T-helper 17 cell (primary cell): ENCODE data around the gene POU2AF3. TPM values are rescaled to one million over a fixed set of nuclear protein-coding genes. Genes with fewer than 3 reads are reported as not detected.
"Not testable (repeated sequence)": the region's sequence is repeated elsewhere in the genome, so short reads cannot be mapped to it uniquely, and the experiment has no call there.

Experiments used
- ATAC-seq: fragments of 150-1000 bp; cut with Tn5 transposase; 2 replicates; pipeline ENCODE4 v1.10.0; 2021; ENCODE audit warnings: mild to moderate bottlenecking, moderate library complexity
- DNase-seq, 3 donors: peaks; one replicate each; pipeline versions ENCODE4 v3.0.0 to v3.0.0-alpha.2; 2020 to 2021
- H3K9me3 ChIP-seq: one replicate; pipeline ENCODE4 v1.7.0; 2013; ENCODE audit warnings: low read length, mild to moderate bottlenecking; ENCODE audit not compliant: control insufficient read depth, poor library complexity, severe bottlenecking
- H3K27ac Mint-ChIP-seq: one replicate; pipeline ENCODE4 v1.8.0; 2022; ENCODE audit warnings: mild to moderate bottlenecking, moderate library complexity, mixed read lengths
- H3K27me3 Mint-ChIP-seq: one replicate; pipeline ENCODE4 v1.8.0; 2022; ENCODE audit warnings: mixed read lengths
- H3K36me3 Mint-ChIP-seq: one replicate; pipeline ENCODE4 v1.8.0; 2022; ENCODE audit warnings: low read depth, mixed read lengths
- H3K4me1 Mint-ChIP-seq: one replicate; pipeline ENCODE4 v1.8.0; 2022; ENCODE audit warnings: mild to moderate bottlenecking, mixed read lengths
- H3K4me3 Mint-ChIP-seq: one replicate; pipeline ENCODE4 v1.8.0; 2022; ENCODE audit warnings: mild to moderate bottlenecking, moderate library complexity, mixed read lengths
- total RNA-seq, 4 donors: library from RNA in 2 of 4; stranded (reverse) in 2 of 4; gene quantifications; one replicate each; pipeline ENCODE4 v1.2.3 and lab custom pipeline; 2022 to 2026

Gene POU2AF3
- total RNA-seq, 2 donors from 2014 or later = not detected

DNA sequence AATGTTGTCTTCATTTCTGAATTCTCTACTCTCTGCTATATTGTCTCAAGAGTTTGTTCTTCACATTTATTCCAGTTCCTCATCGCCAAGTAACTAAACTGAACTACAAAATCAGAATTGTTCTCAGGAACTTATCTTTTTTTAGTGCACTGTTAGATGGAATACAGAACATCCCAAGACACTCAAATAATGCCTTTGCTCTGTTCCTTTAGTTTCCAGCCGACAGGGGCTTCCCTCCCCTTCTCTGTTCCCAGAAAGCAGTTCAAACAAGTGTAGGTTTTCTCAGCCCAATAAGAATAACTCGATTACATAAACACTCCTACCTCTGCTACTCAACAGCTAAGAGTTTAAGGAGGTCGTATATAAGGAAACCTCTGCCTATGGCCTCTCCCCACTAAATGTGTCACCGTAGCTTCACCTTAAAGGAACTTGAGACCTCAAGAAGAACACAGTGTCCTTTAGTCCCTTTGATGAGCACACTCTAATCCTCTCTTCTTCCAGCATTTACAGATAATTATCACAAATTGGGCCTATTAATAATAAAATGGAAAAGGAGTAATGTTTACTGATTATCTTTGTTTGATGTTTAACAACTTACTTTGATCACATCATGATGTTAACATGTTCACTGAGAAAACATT, 6.9 kb downstream of the POU2AF3 start:
- no peak overlapping the region for H3K4me3 Mint-ChIP-seq
- peaks cover 66% of the 10 kb centered on the region for H3K27me3 Mint-ChIP-seq
- no peaks in the 10 kb centered on the region for H3K9me3 ChIP-seq
- H3K4me1 Mint-ChIP-seq = no peaks in the 10 kb centered on the region
- DNase-seq (no peak), ATAC-seq (no peak)
- H3K36me3 Mint-ChIP-seq = no peaks in the 10 kb centered on the region
- H3K27ac Mint-ChIP-seq = no peak overlapping the region

DNA sequence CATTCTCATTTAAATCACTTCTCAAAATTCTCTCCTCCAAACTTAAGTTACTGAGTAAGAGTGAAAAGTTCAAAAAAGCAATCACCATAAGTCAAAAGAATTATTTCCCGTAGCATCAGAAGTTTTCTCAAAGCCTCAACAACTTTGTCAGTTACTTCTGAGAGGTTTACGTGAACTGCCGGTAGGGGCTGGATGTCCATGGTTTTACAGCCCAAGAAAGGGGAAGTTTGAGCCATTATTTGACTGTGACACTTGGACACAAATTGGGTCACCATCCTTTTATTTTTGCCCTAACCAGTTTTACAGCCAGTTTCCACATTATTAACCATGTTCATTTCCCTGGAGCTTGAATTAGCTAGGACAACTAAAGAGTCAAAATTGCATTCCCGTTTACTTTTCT, 7.5 kb downstream of the POU2AF3 start:
- Mint-ChIP-seq H3K27ac (no peak overlapping the region), H3K27me3 (peaks cover 66% of the 10 kb centered on the region), H3K36me3 (no peaks in the 10 kb centered on the region), H3K4me1 (no peaks in the 10 kb centered on the region), H3K4me3 (no peak overlapping the region)
- H3K9me3 ChIP-seq = no peaks in the 10 kb centered on the region
- DNase-seq (no peak), ATAC-seq (no peak)

DNA sequence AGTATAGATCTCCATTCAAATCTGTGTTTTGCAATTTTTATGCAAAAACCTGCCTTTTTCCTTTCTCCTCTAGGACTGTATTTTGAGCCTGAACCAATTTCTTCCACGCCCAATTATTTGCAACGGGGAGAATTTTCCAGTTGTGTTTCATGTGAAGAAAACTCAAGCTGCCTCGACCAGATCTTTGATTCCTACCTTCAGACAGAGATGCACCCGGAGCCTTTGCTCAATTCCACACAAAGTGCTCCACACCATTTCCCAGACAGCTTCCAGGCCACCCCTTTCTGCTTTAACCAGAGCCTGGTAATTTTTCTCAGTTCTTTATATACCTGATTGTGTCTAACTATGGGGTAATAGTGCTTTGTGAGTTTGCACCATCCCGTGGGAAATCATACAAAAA, 8.0 kb downstream of the POU2AF3 start:
- Mint-ChIP-seq H3K27ac (no peak overlapping the region), H3K4me3 (no peak overlapping the region), H3K27me3 (peaks cover 66% of the 10 kb centered on the region), H3K36me3 (no peaks in the 10 kb centered on the region), H3K4me1 (no peaks in the 10 kb centered on the region)
- ATAC-seq (no peak), DNase-seq (no peak)
- no peaks in the 10 kb centered on the region for H3K9me3 ChIP-seq

DNA sequence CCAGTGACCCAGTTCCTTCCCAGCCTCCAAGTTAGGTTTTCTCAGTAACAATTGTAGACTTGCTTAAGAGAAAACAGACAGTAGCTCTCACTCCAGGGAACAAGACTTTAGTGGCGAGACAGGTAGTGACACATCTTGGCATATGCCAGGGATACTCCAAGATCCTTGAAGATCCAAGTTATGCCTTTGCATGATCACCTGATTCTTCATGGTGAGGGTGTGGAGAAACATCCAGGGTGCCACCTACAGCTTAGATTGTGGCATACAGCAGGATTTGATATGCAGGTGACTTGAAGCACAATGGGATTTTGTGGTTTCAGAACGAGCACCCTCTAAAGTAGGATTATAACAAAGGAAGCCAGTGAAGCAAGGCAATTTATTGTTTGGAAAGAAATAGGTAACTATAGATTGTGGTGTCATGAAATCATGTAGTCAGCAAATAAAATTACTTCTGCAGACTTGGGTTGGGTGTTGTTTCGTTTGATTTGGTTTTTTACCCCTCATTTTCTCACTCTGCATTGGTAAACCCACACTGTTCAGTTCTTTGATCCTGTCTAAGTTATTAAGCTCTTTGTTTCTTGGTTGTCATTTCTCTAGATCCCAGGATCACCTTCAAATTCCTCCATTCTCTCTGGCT, 9.2 kb downstream of the POU2AF3 start:
- H3K9me3 ChIP-seq = no peaks in the 10 kb centered on the region
- Mint-ChIP-seq H3K27ac (no peak overlapping the region), H3K4me3 (no peak overlapping the region), H3K27me3 (peaks cover 73% of the 10 kb centered on the region), H3K4me1 (no peaks in the 10 kb centered on the region), H3K36me3 (no peaks in the 10 kb centered on the region)
- DNase-seq = no peak
- ATAC-seq = no peak

DNA sequence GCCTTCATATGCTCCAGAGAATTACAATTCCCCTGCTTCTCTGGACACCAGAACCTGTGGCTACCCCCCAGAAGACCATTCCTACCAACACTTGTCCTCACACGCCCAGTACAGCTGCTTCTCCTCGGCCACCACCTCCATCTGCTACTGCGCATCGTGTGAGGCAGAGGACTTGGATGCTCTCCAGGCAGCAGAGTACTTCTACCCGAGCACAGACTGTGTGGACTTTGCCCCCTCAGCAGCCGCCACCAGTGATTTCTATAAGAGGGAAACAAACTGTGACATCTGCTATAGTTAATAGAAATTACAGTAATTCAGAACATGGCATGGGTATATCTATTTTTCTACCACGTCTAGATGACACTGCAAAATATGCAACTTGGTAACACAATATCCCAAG, 9.8 kb downstream of the POU2AF3 start:
- H3K36me3 Mint-ChIP-seq = peaks cover 4% of the 10 kb centered on the region
- no peak overlapping the region for H3K4me3 Mint-ChIP-seq
- DNase-seq (no peak), ATAC-seq (no peak)
- no peak overlapping the region for H3K27ac Mint-ChIP-seq
- peaks cover 73% of the 10 kb centered on the region for H3K27me3 Mint-ChIP-seq
- H3K9me3 ChIP-seq = no peaks in the 10 kb centered on the region
- H3K4me1 Mint-ChIP-seq = no peaks in the 10 kb centered on the region

- Mint-ChIP-seq H3K36me3 (peaks cover 4% of the 10 kb centered on the region), H3K4me1 (no peaks in the 10 kb centered on the region), H3K4me3 (no peak overlapping the region), H3K27ac (no peak overlapping the region), H3K27me3 (peaks cover 74% of the 10 kb centered on the region)
- ATAC-seq = no peak
- no peaks in the 10 kb centered on the region for H3K9me3 ChIP-seq
- DNase-seq = no peak
Observed at GRCh38 chr11:111309215-111309915, 11.0 kb downstream of the POU2AF3 start.

DNA sequence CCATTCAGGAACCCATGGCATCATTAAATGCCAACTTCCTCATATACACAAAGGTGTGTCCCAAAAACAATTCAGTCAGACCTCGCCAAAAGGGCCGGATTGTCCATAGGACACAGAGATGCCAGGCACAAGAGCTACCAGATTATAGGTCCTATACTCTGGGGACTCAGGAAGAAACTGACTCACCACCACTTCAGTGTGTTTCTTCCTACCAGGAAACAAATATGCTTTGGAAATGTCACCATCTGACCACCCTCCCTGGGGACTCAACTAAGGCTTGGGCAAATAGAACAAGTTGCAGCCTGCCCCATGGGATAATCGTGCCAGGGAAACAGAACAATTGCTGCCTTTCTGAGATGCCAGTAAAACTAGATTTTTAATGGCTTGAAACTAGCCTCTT, 11.7 kb downstream of the POU2AF3 start:
- H3K27me3 Mint-ChIP-seq = peaks cover 69% of the 10 kb centered on the region

DNA sequence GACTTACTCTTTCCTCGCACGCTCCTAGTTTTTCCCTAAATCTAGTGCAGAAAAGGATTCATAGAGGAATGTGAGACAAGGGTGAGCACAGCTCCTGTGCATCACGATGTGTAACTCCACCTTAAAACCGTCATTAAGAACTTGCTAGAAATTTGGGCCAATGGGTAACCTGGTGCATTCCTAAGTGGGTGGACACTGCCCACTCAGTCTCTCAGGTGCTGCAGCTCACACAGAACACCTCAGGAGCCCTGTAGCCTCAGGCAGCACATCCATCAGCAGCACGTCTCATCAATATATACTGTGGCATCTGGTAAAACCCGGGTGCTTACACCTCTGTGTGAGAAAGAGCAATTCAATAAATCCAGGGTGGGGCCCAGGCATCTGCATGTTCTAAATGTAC, 12.4 kb downstream of the POU2AF3 start:
- ATAC-seq = no peak
- H3K36me3 Mint-ChIP-seq = peaks cover 4% of the 10 kb centered on the region
- H3K9me3 ChIP-seq = no peaks in the 10 kb centered on the region
- peaks cover 63% of the 10 kb centered on the region for H3K27me3 Mint-ChIP-seq
- H3K27ac Mint-ChIP-seq = no peak overlapping the region
- no peak for DNase-seq
- H3K4me3 Mint-ChIP-seq = no peak overlapping the region
- H3K4me1 Mint-ChIP-seq = no peaks in the 10 kb centered on the region

More for the DNA sequence above, 11.7 kb downstream of the POU2AF3 start:
- Mint-ChIP-seq H3K36me3 (peaks cover 4% of the 10 kb centered on the region), H3K4me1 (no peaks in the 10 kb centered on the region), H3K27ac (no peak overlapping the region), H3K4me3 (no peak overlapping the region)
- ATAC-seq = no peak
- DNase-seq = no peak
- H3K9me3 ChIP-seq = no peaks in the 10 kb centered on the region

- DNase-seq (no peak), ATAC-seq (no peak)
- Mint-ChIP-seq H3K4me3 (no peak overlapping the region), H3K36me3 (peaks cover 4% of the 10 kb centered on the region), H3K4me1 (no peaks in the 10 kb centered on the region), H3K27ac (no peak overlapping the region), H3K27me3 (peaks cover 49% of the 10 kb centered on the region)
- H3K9me3 ChIP-seq = no peaks in the 10 kb centered on the region
Observed at GRCh38 chr11:111312076-111312475, 13.7 kb downstream of the POU2AF3 start.

DNA sequence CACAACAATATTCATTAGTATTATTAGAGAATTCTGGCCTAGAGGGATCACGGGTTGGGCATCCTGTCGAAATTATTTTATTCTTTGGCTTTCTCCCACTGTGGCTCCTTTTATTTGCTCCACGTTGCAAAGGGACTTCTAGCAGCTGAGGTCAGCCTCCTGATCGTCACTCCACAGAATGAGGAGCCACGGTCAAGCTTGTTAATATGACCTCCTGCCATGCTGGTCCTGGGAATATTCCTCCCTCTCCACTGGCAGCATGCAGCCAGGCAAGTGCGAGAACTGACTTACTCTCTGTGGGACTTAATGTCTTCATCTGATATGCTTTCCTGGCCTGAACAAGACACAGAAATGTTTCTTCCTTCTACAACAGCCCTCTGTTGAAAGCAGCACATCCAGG, 20.9 kb downstream of the POU2AF3 start:
- H3K9me3 ChIP-seq = no peaks in the 10 kb centered on the region
- no peak overlapping the region for H3K27ac Mint-ChIP-seq
- DNase-seq (no peak), ATAC-seq (no peak)
- no peaks in the 10 kb centered on the region for H3K36me3 Mint-ChIP-seq
- peaks cover 28% of the 10 kb centered on the region for H3K27me3 Mint-ChIP-seq
- H3K4me1 Mint-ChIP-seq = peaks cover 3% of the 10 kb centered on the region
- H3K4me3 Mint-ChIP-seq = no peak overlapping the region

- not testable (repeated sequence) for H3K4me1 Mint-ChIP-seq, H3K36me3 Mint-ChIP-seq, DNase-seq, H3K9me3 ChIP-seq, ATAC-seq, H3K4me3 Mint-ChIP-seq, H3K27ac Mint-ChIP-seq
- H3K27me3 Mint-ChIP-seq = peaks cover 28% of the 10 kb centered on the region
Observed at GRCh38 chr11:111320199-111320598, 21.9 kb downstream of the POU2AF3 start.

- no peaks in the 10 kb centered on the region for H3K9me3 ChIP-seq
- H3K27me3 Mint-ChIP-seq = peaks cover 28% of the 10 kb centered on the region
- peaks cover 3% of the 10 kb centered on the region for H3K4me1 Mint-ChIP-seq
- no peaks in the 10 kb centered on the region for H3K36me3 Mint-ChIP-seq
- no peak overlapping the region for H3K4me3 Mint-ChIP-seq
- DNase-seq (no peak), ATAC-seq (no peak)
- no peak overlapping the region for H3K27ac Mint-ChIP-seq
Observed at GRCh38 chr11:111320728-111321568, 22.6 kb downstream of the POU2AF3 start.

GRCh38 chr11:111322534-111322933, 24.2 kb downstream of the POU2AF3 start:
- ATAC-seq (no peak), DNase-seq (no peak)
- H3K9me3 ChIP-seq = no peaks in the 10 kb centered on the region
- no peak overlapping the region for H3K4me3 Mint-ChIP-seq
- no peaks in the 10 kb centered on the region for H3K36me3 Mint-ChIP-seq
- peaks cover 34% of the 10 kb centered on the region for H3K27me3 Mint-ChIP-seq
- H3K27ac Mint-ChIP-seq = no peak overlapping the region
- peaks cover 3% of the 10 kb centered on the region for H3K4me1 Mint-ChIP-seq
